Thyroid gland (tissue), 4 donors: ENCODE data around the gene ELOVL2.

Experiments used
- CTCF ChIP-seq, 6 experiments: fragments of 200-600 bp in 3 of 6; fragments of 450-650 bp in 3 of 6; sonication (generic) in 3 of 6; IDR thresholded peaks; one replicate each; pipeline ENCODE4 v1.5.1; 2016 to 2019; ENCODE audit warnings: antibody characterized with exemption in 6 of 6, mild to moderate bottlenecking in 2 of 6, inconsistent platforms in 1 of 6, moderate library complexity in 1 of 6
- POLR2A ChIP-seq, 2 donors: fragments of 450-650 bp; IDR thresholded peaks; one replicate each; pipeline ENCODE4 v1.6.1; 2017; ENCODE audit warnings: antibody characterized with exemption in 2 of 2, mild to moderate bottlenecking in 2 of 2, moderate library complexity in 1 of 2

- TF ChIP-seq CTCF (IDR thresholded peaks at IDR 0.05) = no peak
- TF ChIP-seq POLR2A (IDR thresholded peaks at IDR 0.05) = no peak
Measured at GRCh38 chr6:10977231-10977968, 66.7 kb downstream of the ELOVL2 start.
